ENCODE results near the gene POLR2H. TPM values are rescaled to one million over a fixed set of nuclear protein-coding genes. Genes with fewer than 3 reads are reported as not detected.

Gene POLR2H
- total RNA-seq, 1 experiment from 2014 or later, result 156 TPM

GRCh38 chr3:184405075-184406030 lies 43.8 kb downstream of the POLR2H start:
- CTCF ChIA-PET, result no interaction called here

More at GRCh38 chr3:184405075-184406030, 43.8 kb downstream of the POLR2H start:
- H3K4me1 ChIP-seq (ENCODE audit: control insufficient read depth, insufficient read depth, low read length), result no peaks in the 10 kb centered on the region
- intact Hi-C loops (cut with micrococcal nuclease; ENCODE audit: unreplicated experiment) (no loop called here), in situ Hi-C loops (cut with HindIII; ENCODE audit: low pct_unique_long_range_greater_than_20kb, low sequenced_read_pairs) (no loop called here)
- no peak overlapping the region for H3K4me3 ChIP-seq (ENCODE audit: low read depth in 2 of 2, low read length in 2 of 2)
- no peak overlapping the region for H3K27ac ChIP-seq (ENCODE audit: low read length)
- DNase-seq (ENCODE audit: low read depth, low spot score), result no peak
- POLR2A ChIA-PET, result no interaction called here
- ATAC-seq, result peak; percentile 23; the same call in 1 of the 2 replicates
- H3K27me3 ChIP-seq (ENCODE audit: control insufficient read depth, insufficient read depth, low read length), result peaks cover 2% of the 10 kb centered on the region; the same call in 1 of the 2 replicates
- H3K36me3 ChIP-seq (ENCODE audit: control insufficient read depth, insufficient read depth, low read length), result no peaks in the 10 kb centered on the region
- BruUV-seq (replicated peaks), result no TSS peak
- H3K9me3 ChIP-seq (ENCODE audit: control insufficient read depth, insufficient read depth, low read depth, low read length), result no peaks in the 10 kb centered on the region
- no peak for TF ChIP-seq POLR2AphosphoS5 (IDR thresholded peaks at IDR 0.05; ENCODE audit: low read depth, low read length)
- no peak for TF ChIP-seq TCF7L2 (IDR thresholded peaks at IDR 0.05; ENCODE audit: low read depth, low read length)
- no peak for TF ChIP-seq CTCF (IDR thresholded peaks at IDR 0.05)
- no peak for TF ChIP-seq REST (IDR thresholded peaks at IDR 0.05; ENCODE audit: insufficient read depth in 1 of 2, low read depth in 2 of 2, low read length in 1 of 2)
- no peak for TF ChIP-seq SIN3A (IDR thresholded peaks at IDR 0.05; ENCODE audit: borderline replicate concordance, insufficient read depth, low read depth, low read length)

All from Panc1 (cell line).